Measurements from ENCODE around the gene MAGI1.

Gene MAGI1

GRCh38 chr3:65950340-65951326 is 88.1 kb downstream of the MAGI1 start:
- H3K27me3 ChIP-seq (ENCODE audit: control insufficient read depth, insufficient read depth, low read length) = no peaks in the 10 kb centered on the region
- H3K4me3 ChIP-seq (ENCODE audit: low read length) = no peak overlapping the region
- H3K4me1 ChIP-seq (ENCODE audit: control insufficient read depth, low read depth, low read length) = peaks cover 73% of the 10 kb centered on the region
- H3K9me3 ChIP-seq (ENCODE audit: control insufficient read depth, low read depth, low read length) = no peaks in the 10 kb centered on the region
- H3K36me3 ChIP-seq (ENCODE audit: control insufficient read depth, low read depth, low read length) = no peaks in the 10 kb centered on the region
- H3K9ac ChIP-seq (ENCODE audit: low read length) = no peak overlapping the region
- H3K27ac ChIP-seq (ENCODE audit: low read length) = no peak overlapping the region

DNA sequence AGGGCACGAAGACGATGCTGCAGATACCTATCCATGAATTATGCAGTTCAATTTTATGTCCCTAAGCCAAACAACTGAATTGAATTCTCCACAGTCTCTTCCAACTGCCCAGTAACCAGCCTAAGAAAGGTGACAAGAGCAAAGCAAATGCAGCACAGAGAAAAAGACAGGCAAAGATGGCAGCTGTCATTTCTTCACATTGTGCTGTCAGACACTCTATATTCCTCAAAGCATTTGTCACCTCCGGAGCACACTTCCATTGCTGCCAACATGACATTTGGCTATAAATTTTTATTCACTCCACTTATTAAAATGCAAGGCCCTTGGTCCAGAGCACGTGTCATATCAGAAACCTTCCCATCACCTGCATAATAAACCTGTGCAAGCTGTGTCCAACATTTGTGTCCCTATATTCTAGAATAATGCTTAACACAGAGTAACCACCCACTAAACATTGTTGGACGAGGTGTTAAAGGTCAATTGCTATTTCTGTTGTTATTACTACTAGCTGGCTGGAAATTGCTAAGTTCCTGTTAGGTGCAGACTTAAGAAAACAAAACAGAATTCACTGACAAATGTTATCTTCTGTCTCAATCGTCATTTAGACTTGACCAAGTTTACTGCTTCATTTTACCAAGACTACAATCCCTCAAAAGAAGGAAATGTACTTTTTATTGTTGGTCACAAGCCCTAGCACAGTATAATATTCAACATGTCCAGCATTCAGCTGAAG is 89.7 kb downstream of the MAGI1 start:
- Histone ChIP-seq H3K9ac (ENCODE audit: low read length) (no peak overlapping the region), H3K27ac (ENCODE audit: low read length) (no peak overlapping the region), H3K4me1 (ENCODE audit: control insufficient read depth, low read depth, low read length) (peaks cover 64% of the 10 kb centered on the region), H3K27me3 (ENCODE audit: control insufficient read depth, insufficient read depth, low read length) (no peaks in the 10 kb centered on the region), H3K9me3 (ENCODE audit: control insufficient read depth, low read depth, low read length) (no peaks in the 10 kb centered on the region), H3K36me3 (ENCODE audit: control insufficient read depth, low read depth, low read length) (no peaks in the 10 kb centered on the region), H3K4me3 (ENCODE audit: low read length) (no peak overlapping the region)

DNA sequence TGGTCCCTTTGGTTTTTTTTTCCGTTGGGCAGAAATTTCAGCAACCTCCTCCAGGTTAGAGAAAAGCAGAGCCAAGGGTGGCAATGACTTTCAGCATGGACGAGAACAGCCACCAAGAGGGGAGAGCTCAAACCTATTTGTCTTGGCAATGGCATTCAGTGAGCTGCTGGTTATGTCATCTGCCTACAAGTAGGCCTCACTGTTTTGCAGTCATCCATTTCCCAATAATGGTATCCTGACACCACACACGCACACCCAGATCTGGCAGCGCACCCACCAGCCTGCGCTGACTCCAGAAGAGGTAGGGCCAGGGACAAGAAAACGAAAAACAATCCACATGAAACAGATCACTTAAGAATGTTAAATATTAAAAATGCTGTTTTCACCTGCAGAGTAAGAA is 92.3 kb downstream of the MAGI1 start:
- H3K9me3 ChIP-seq (ENCODE audit: control insufficient read depth, low read depth, low read length) = no peaks in the 10 kb centered on the region
- peaks cover 45% of the 10 kb centered on the region for H3K4me1 ChIP-seq (ENCODE audit: control insufficient read depth, low read depth, low read length)
- no peak overlapping the region for H3K9ac ChIP-seq (ENCODE audit: low read length)
- no peaks in the 10 kb centered on the region for H3K27me3 ChIP-seq (ENCODE audit: control insufficient read depth, insufficient read depth, low read length)
- no peaks in the 10 kb centered on the region for H3K36me3 ChIP-seq (ENCODE audit: control insufficient read depth, low read depth, low read length)
- H3K4me3 ChIP-seq (ENCODE audit: low read length) = no peak overlapping the region
- H3K27ac ChIP-seq (ENCODE audit: low read length) = no peak overlapping the region

DNA sequence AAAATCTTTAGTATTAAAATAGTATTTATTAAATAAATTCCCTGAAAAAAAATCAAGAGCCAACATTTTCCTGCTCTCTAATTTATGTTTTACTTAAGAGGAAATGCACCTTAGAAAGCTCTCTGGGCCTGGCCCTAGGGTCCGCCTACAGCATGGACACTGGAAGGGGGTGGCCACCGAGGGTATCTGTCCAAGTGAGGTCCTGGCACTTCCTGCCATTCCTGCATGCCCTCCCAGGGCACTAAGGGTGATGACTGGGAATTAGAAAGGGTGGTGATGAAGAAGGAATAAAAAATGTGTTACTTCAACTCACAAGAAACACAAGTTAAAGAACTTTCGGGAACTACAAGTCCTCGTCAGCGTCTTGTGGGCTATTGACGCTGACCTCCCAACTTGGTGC is 92.8 kb downstream of the MAGI1 start:
- peaks cover 42% of the 10 kb centered on the region for H3K4me1 ChIP-seq (ENCODE audit: control insufficient read depth, low read depth, low read length)
- no peaks in the 10 kb centered on the region for H3K36me3 ChIP-seq (ENCODE audit: control insufficient read depth, low read depth, low read length)
- no peaks in the 10 kb centered on the region for H3K27me3 ChIP-seq (ENCODE audit: control insufficient read depth, insufficient read depth, low read length)
- H3K4me3 ChIP-seq (ENCODE audit: low read length) = no peak overlapping the region
- no peak overlapping the region for H3K9ac ChIP-seq (ENCODE audit: low read length)
- no peak overlapping the region for H3K27ac ChIP-seq (ENCODE audit: low read length)
- no peaks in the 10 kb centered on the region for H3K9me3 ChIP-seq (ENCODE audit: control insufficient read depth, low read depth, low read length)

DNA sequence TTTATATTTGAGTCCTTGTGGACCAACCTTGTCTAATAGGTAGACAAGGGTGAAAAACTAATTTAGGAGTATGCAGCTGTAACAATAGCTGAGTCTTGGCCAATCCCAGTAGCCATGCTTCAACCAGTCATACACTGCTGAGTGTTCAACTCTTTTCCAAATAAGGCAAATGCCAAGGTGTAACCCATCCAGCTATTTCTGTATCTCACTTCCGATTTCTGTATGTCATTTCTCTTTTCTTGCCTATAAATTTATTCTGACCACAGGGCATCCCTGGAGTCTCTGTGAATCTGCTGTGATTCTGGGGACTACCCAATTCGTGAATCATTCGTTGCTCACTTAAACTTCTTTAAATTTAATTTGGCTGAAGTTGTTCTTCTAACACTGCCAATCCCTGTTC is 93.2 kb downstream of the MAGI1 start:
- Histone ChIP-seq H3K9me3 (ENCODE audit: control insufficient read depth, low read depth, low read length) (no peaks in the 10 kb centered on the region), H3K4me1 (ENCODE audit: control insufficient read depth, low read depth, low read length) (peaks cover 38% of the 10 kb centered on the region), H3K4me3 (ENCODE audit: low read length) (no peak overlapping the region), H3K9ac (ENCODE audit: low read length) (no peak overlapping the region), H3K27ac (ENCODE audit: low read length) (no peak overlapping the region), H3K36me3 (ENCODE audit: control insufficient read depth, low read depth, low read length) (no peaks in the 10 kb centered on the region), H3K27me3 (ENCODE audit: control insufficient read depth, insufficient read depth, low read length) (no peaks in the 10 kb centered on the region)

DNA sequence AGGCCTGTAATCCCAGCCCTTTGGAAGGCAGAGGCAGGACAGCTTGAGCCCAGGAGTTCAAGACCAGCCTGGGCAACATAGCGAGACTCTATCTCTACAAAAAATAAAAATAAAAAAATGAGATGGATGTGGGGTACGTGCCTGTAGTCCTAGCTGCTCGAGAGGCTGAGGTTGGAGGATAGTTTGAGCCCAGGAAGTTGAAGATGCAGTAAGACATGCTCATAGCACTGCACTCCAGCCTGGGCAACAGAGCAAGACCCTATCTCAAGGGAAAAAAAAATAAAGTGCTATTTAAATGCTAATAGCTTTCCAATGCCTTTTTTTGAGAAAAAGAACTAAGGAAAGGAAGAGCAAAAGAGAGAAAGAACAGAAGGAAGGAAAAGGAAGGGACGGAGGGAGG is 94.5 kb downstream of the MAGI1 start:
- Histone ChIP-seq H3K27me3 (ENCODE audit: control insufficient read depth, insufficient read depth, low read length) (no peaks in the 10 kb centered on the region), H3K27ac (ENCODE audit: low read length) (no peak overlapping the region), H3K36me3 (ENCODE audit: control insufficient read depth, low read depth, low read length) (no peaks in the 10 kb centered on the region), H3K9ac (ENCODE audit: low read length) (no peak overlapping the region), H3K4me1 (ENCODE audit: control insufficient read depth, low read depth, low read length) (peaks cover 36% of the 10 kb centered on the region), H3K4me3 (ENCODE audit: low read length) (no peak overlapping the region), H3K9me3 (ENCODE audit: control insufficient read depth, low read depth, low read length) (no peaks in the 10 kb centered on the region)

GRCh38 chr3:65939801-65940246 is 98.9 kb downstream of the MAGI1 start:
- H3K9ac ChIP-seq (ENCODE audit: low read length) = no peak overlapping the region
- no peaks in the 10 kb centered on the region for H3K9me3 ChIP-seq (ENCODE audit: control insufficient read depth, low read depth, low read length)
- no peak overlapping the region for H3K27ac ChIP-seq (ENCODE audit: low read length)
- no peaks in the 10 kb centered on the region for H3K27me3 ChIP-seq (ENCODE audit: control insufficient read depth, insufficient read depth, low read length)
- H3K4me1 ChIP-seq (ENCODE audit: control insufficient read depth, low read depth, low read length) = peaks cover 22% of the 10 kb centered on the region
- no peak overlapping the region for H3K4me3 ChIP-seq (ENCODE audit: low read length)
- no peaks in the 10 kb centered on the region for H3K36me3 ChIP-seq (ENCODE audit: control insufficient read depth, low read depth, low read length)

DNA sequence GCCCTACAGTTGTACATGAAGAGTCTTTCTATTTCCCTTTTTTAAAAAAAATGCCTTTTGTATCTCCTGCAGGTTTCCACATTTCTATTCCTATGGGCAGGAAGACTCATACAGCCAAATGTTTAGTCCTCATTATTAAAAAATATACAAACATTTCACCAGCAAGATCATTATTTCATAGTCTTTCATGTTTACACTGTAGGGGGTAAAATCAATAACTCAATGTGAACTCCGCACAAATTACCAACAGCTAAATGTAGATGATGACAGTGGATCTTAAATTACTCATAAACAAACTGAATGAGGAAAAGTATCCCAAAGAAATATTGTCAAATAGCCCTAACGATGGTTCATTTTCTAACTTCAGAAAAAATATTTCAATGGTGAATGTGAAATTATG is 99.5 kb downstream of the MAGI1 start:
- Histone ChIP-seq H3K4me1 (ENCODE audit: control insufficient read depth, low read depth, low read length) (peaks cover 22% of the 10 kb centered on the region), H3K9ac (ENCODE audit: low read length) (no peak overlapping the region), H3K27ac (ENCODE audit: low read length) (no peak overlapping the region), H3K4me3 (ENCODE audit: low read length) (no peak overlapping the region), H3K9me3 (ENCODE audit: control insufficient read depth, low read depth, low read length) (no peaks in the 10 kb centered on the region), H3K27me3 (ENCODE audit: control insufficient read depth, insufficient read depth, low read length) (no peaks in the 10 kb centered on the region), H3K36me3 (ENCODE audit: control insufficient read depth, low read depth, low read length) (no peaks in the 10 kb centered on the region)

GRCh38 chr3:65938676-65939075 is 100.0 kb downstream of the MAGI1 start:
- H3K4me3 ChIP-seq (ENCODE audit: low read length) = no peak overlapping the region
- H3K36me3 ChIP-seq (ENCODE audit: control insufficient read depth, low read depth, low read length) = no peaks in the 10 kb centered on the region
- no peaks in the 10 kb centered on the region for H3K9me3 ChIP-seq (ENCODE audit: control insufficient read depth, low read depth, low read length)
- H3K27me3 ChIP-seq (ENCODE audit: control insufficient read depth, insufficient read depth, low read length) = no peaks in the 10 kb centered on the region
- peaks cover 22% of the 10 kb centered on the region for H3K4me1 ChIP-seq (ENCODE audit: control insufficient read depth, low read depth, low read length)
- H3K9ac ChIP-seq (ENCODE audit: low read length) = no peak overlapping the region
- H3K27ac ChIP-seq (ENCODE audit: low read length) = no peak overlapping the region

- H3K4me3 ChIP-seq (ENCODE audit: low read length) = no peak overlapping the region
- no peak overlapping the region for H3K9ac ChIP-seq (ENCODE audit: low read length)
- no peak overlapping the region for H3K27ac ChIP-seq (ENCODE audit: low read length)
- H3K36me3 ChIP-seq (ENCODE audit: control insufficient read depth, low read depth, low read length) = no peaks in the 10 kb centered on the region
- H3K27me3 ChIP-seq (ENCODE audit: control insufficient read depth, insufficient read depth, low read length) = no peaks in the 10 kb centered on the region
- no peaks in the 10 kb centered on the region for H3K9me3 ChIP-seq (ENCODE audit: control insufficient read depth, low read depth, low read length)
- peaks cover 22% of the 10 kb centered on the region for H3K4me1 ChIP-seq (ENCODE audit: control insufficient read depth, low read depth, low read length)
These were observed 100.6 kb downstream of the MAGI1 start for GRCh38 chr3:65938147-65938546.

DNA sequence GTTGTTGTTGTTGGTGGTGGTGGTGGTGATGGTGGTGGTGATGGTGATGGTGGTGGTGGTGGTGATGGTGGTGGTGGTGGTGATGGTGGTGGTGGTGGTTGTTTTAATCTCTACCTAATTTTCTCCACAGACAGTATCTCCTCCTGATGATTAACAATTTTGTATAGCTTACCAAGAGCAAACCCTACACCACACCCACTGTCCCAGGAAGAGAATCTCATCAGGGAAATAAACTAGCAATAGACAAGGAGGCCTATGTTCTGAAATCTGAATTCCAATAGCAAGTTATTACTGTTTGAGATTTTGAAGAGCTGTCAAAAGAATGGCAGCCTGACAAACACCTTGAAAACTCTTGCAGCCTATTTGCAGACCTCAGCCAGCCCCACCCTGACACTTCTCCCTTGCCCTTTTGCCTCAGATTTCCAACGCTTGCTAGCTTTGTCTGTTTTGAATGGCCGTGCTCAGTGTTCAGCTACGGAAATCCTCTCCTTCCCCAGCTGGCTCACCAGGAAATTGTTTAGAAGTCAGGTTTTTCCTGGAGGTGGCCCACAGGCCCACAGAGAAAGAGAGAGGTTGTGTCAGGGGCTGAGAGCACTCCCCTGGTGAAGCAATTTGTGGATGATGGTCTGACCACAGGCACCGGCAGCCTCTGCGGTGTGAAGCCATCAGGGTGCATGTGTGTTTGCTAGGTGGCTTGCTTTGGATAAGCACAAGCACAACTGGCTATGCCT is 101.6 kb downstream of the MAGI1 start:
- H3K4me3 ChIP-seq (ENCODE audit: low read length) = no peak overlapping the region
- no peaks in the 10 kb centered on the region for H3K36me3 ChIP-seq (ENCODE audit: control insufficient read depth, low read depth, low read length)
- no peak overlapping the region for H3K9ac ChIP-seq (ENCODE audit: low read length)
- peaks cover 22% of the 10 kb centered on the region for H3K4me1 ChIP-seq (ENCODE audit: control insufficient read depth, low read depth, low read length)
- no peak overlapping the region for H3K27ac ChIP-seq (ENCODE audit: low read length)
- no peaks in the 10 kb centered on the region for H3K9me3 ChIP-seq (ENCODE audit: control insufficient read depth, low read depth, low read length)
- H3K27me3 ChIP-seq (ENCODE audit: control insufficient read depth, insufficient read depth, low read length) = no peaks in the 10 kb centered on the region
